ENCODE data around the gene OPTN. TPM values are rescaled to one million over a fixed set of nuclear protein-coding genes. Genes with fewer than 3 reads are reported as not detected.

Gene OPTN
- total RNA-seq, 2 donors from 2014 or later: 23.4 to 32.7 TPM

DNA sequence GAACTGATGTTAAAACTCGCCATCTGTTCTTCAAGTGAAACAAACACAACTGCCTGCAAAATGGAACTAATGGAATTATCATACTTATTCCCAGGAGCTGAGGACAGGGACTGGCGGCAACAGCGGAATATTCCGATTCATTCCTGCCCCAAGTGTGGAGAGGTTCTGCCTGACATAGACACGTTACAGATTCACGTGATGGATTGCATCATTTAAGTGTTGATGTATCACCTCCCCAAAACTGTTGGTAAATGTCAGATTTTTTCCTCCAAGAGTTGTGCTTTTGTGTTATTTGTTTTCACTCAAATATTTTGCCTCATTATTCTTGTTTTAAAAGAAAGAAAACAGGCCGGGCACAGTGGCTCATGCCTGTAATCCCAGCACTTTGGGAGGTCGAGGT lies 36.7 kb downstream of the OPTN start:
- Histone ChIP-seq H3K9me3 (no peaks in the 10 kb centered on the region), H3K4me3 (no peak overlapping the region), H3K4me1 (no peaks in the 10 kb centered on the region), H3K27ac (no peak overlapping the region), H3K36me3 (replicated peaks in 1 of 2; ENCODE audit: insufficient read depth in 1 of 2, low read depth in 2 of 2) (peaks cover 0 to 30% of the 10 kb centered on the region in 2 donors), H3K27me3 (no peaks in the 10 kb centered on the region)
- TF ChIP-seq, protein P1, sequence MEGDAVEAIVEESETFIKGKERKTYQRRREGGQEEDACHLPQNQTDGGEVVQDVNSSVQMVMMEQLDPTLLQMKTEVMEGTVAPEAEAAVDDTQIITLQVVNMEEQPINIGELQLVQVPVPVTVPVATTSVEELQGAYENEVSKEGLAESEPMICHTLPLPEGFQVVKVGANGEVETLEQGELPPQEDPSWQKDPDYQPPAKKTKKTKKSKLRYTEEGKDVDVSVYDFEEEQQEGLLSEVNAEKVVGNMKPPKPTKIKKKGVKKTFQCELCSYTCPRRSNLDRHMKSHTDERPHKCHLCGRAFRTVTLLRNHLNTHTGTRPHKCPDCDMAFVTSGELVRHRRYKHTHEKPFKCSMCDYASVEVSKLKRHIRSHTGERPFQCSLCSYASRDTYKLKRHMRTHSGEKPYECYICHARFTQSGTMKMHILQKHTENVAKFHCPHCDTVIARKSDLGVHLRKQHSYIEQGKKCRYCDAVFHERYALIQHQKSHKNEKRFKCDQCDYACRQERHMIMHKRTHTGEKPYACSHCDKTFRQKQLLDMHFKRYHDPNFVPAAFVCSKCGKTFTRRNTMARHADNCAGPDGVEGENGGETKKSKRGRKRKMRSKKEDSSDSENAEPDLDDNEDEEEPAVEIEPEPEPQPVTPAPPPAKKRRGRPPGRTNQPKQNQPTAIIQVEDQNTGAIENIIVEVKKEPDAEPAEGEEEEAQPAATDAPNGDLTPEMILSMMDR (IDR thresholded peaks at IDR 0.05): no peak
- no peak for TF ChIP-seq POLR2A (IDR thresholded peaks at IDR 0.05)
- 87 to 91% methylated on average over 8 of the region's 8 CpGs for WGBS, 2 donors
- intact Hi-C loops (cut with DNase I): no loop called here
- DNase-seq: no peak
- no peak for ATAC-seq

DNA sequence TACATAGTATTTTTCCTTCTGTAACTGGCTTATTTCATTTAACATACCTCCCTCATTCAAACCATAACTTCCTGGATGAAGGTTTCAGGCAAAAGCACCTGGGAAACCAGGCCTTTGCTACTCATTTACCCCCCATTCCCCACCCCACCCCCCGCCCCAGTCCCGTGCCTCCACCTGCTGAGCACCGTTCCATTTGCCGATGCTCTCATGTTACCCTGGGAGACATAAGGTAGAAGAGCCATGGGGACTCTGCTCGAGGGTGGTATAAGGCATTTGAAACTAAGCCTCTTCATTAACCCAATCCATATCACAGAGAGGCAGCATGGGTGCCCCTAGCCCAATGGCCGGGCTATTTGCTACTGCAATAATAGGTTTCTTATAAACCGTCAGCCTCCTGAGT lies 39.2 kb downstream of the OPTN start:
- TF ChIP-seq, protein P1 (IDR thresholded peaks at IDR 0.05): no peak
- Histone ChIP-seq H3K27me3 (no peaks in the 10 kb centered on the region), H3K27ac (no peak overlapping the region), H3K9me3 (no peaks in the 10 kb centered on the region), H3K4me1 (no peaks in the 10 kb centered on the region), H3K4me3 (no peak overlapping the region), H3K36me3 (replicated peaks in 1 of 2; ENCODE audit: insufficient read depth in 1 of 2, low read depth in 2 of 2) (peaks cover 0 to 16% of the 10 kb centered on the region in 2 donors)
- WGBS, 2 donors: 78 to 90% methylated on average over 7 of the region's 7 CpGs
- intact Hi-C loops (cut with DNase I): no loop called here
- ATAC-seq (no peak), DNase-seq (no peak)

DNA sequence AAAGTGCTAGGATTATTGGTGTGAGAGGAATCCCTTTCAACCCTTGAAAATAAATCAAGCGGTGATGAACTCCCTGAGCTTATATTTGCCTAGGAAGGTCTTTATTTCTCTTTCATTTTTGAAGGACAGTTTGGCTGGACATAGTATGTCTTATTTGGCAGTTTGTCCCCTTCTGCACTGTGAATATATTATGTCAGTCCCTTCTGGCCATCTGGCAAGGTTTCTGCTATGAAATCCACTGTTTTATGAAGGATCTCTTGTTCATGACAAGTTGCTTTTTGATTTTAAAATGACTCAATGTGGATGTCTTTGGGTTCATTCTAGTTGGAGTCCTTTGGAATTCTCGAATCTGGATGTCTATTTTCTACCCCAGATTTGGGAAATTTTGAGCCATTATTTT lies 39.7 kb downstream of the OPTN start:
- no peaks in the 10 kb centered on the region for H3K9me3 ChIP-seq
- no peaks in the 10 kb centered on the region for H3K4me1 ChIP-seq
- 88 to 93% methylated on average over 2 of the region's 2 CpGs for WGBS, 2 donors
- intact Hi-C loops (cut with DNase I): no loop called here
- no peak overlapping the region for H3K4me3 ChIP-seq
- H3K36me3 ChIP-seq (replicated peaks in 1 of 2; ENCODE audit: insufficient read depth in 1 of 2, low read depth in 2 of 2): peaks cover 0 to 13% of the 10 kb centered on the region in 2 donors
- ATAC-seq: no peak
- no peaks in the 10 kb centered on the region for H3K27me3 ChIP-seq
- DNase-seq: no peak
- no peak overlapping the region for H3K27ac ChIP-seq
- TF ChIP-seq, protein P1 (IDR thresholded peaks at IDR 0.05): no peak
- TF ChIP-seq POLR2A (IDR thresholded peaks at IDR 0.05): no peak

DNA sequence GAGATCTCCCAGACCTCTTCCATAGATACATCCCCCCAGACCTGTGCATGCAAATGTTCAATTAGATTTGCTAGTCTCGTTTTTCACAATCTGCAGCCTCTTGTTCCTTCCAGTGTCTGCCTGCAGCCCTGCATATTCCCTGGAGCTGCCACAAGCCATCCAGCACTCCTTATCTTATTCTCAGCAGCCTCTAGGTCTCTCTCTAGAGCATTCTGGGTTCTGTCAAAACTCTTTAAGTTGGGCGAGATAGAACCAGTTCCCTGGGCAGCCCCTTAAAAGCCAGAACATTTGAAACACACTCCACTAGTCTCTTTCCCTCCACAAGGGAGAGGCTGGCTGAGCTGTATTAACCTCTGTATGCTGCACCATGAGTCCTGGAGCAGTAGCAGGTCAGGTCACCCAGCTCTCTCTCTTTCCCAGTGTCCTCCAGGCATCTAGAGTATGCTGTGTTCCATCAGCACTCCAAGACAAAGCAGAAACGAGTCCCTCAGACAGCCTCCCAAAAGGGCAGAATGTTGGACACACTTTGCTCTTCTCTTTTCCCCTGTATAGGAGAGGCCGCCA lies 40.7 kb downstream of the OPTN start:
- H3K4me1 ChIP-seq: no peaks in the 10 kb centered on the region
- no peak for TF ChIP-seq POLR2A (IDR thresholded peaks at IDR 0.05)
- TF ChIP-seq, protein P1 (IDR thresholded peaks at IDR 0.05): no peak
- no peak overlapping the region for H3K4me3 ChIP-seq
- intact Hi-C loops (cut with DNase I): no loop called here
- no peaks in the 10 kb centered on the region for H3K27me3 ChIP-seq
- DNase-seq (no peak), ATAC-seq (no peak)
- H3K27ac ChIP-seq: no peak overlapping the region
- H3K36me3 ChIP-seq (replicated peaks in 1 of 2; ENCODE audit: insufficient read depth in 1 of 2, low read depth in 2 of 2): peaks cover 0 to 11% of the 10 kb centered on the region in 2 donors
- H3K9me3 ChIP-seq: no peaks in the 10 kb centered on the region
- 83 to 89% methylated on average over 4 of the region's 4 CpGs for WGBS, 2 donors

DNA sequence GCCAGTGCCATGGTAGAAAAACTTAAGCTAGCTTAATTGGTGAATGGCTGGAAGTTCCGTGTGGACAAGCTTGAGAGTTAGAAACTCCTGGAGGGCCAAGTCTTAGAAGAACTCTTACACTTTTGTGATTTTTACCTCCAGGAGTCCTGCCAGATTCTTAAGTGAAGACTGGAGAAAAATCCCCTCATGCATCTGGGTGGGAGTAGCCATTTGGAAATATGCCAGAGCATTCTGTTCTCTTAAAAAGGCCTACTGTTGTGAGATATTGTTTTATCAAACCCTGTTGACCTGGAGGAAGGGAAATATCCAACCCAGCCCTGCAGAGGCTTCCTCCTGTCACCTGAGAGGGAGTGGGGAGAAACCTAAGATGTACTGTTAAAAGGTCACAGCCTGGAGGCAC lies 43.8 kb downstream of the OPTN start:
- intact Hi-C loops (cut with DNase I): no loop called here
- no peaks in the 10 kb centered on the region for H3K9me3 ChIP-seq
- TF ChIP-seq POLR2A (IDR thresholded peaks at IDR 0.05): no peak
- TF ChIP-seq, protein P1 (IDR thresholded peaks at IDR 0.05): no peak
- H3K27me3 ChIP-seq: no peaks in the 10 kb centered on the region
- no peak overlapping the region for H3K27ac ChIP-seq
- H3K4me1 ChIP-seq: no peaks in the 10 kb centered on the region
- no peak overlapping the region for H3K4me3 ChIP-seq
- ATAC-seq (no peak), DNase-seq (no peak)
- H3K36me3 ChIP-seq (replicated peaks in 1 of 2; ENCODE audit: insufficient read depth in 1 of 2, low read depth in 2 of 2): peaks cover 0 to 3% of the 10 kb centered on the region in 2 donors
- WGBS, 2 donors: 92 to 100% methylated on average over 1 of the region's 1 CpG
